Endothelial cell of umbilical vein (primary cell): ENCODE measurements around the gene GADD45GIP1.
"Not testable (repeated sequence)": the region's sequence is repeated elsewhere in the genome, so short reads cannot be mapped to it uniquely, and the experiment has no call there.

Experiments
- JUN ChIP-seq: IDR thresholded peaks from 2 replicates; pipeline ENCODE4 v1.6.1; 2011; ENCODE audit warnings: borderline replicate concordance, low read depth; ENCODE audit not compliant: insufficient read length, insufficient read depth
- POLR2A ChIP-seq: IDR thresholded peaks from 2 replicates; pipeline ENCODE4 v1.6.1; 2012; ENCODE audit warnings: low read depth, mild to moderate bottlenecking, control low read depth, low read length
- POLR2AphosphoS5 ChIP-seq: IDR thresholded peaks from 2 replicates; pipeline ENCODE4 v1.6.1; 2012; ENCODE audit warnings: low read depth, mild to moderate bottlenecking, control low read depth, low read length, moderate library complexity; ENCODE audit not compliant: insufficient read depth
- TF ChIP-seq, protein P1 (sequence below), 2 donors: IDR thresholded peaks; 1 replicate in 1 of 2; 2 replicates in 1 of 2; pipeline ENCODE4 v1.5.1; 2011; ENCODE audit warnings: low read length in 2 of 2, mild to moderate bottlenecking in 2 of 2, moderate library complexity in 2 of 2, control low read depth in 1 of 2, inconsistent platforms in 1 of 2, low read depth in 1 of 2; ENCODE audit not compliant: insufficient read depth in 1 of 2; ENCODE audit errors: extremely low read depth in 1 of 2

DNA sequence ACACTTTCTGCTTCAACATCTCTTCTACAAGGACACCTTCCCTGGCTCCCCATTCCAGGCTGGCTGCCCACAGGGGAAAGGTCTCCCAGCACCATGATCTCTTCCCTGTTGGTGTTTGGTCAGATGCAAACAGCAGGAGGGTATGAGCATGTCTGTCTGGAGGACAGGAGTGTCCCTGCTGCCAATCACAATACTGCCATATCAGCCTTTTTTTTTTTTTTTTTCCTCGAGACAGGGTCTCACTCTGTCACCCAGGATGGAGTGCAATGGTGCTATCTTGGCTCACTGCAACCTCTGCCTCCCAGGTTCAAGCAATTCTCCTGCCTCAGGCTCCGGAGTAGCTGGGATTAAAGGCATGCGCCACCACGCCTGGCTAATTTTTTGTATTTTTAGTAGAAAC is 41.2 kb downstream of the GADD45GIP1 start:
- not testable (repeated sequence) for TF ChIP-seq POLR2A, POLR2AphosphoS5, JUN
- TF ChIP-seq, protein P1, sequence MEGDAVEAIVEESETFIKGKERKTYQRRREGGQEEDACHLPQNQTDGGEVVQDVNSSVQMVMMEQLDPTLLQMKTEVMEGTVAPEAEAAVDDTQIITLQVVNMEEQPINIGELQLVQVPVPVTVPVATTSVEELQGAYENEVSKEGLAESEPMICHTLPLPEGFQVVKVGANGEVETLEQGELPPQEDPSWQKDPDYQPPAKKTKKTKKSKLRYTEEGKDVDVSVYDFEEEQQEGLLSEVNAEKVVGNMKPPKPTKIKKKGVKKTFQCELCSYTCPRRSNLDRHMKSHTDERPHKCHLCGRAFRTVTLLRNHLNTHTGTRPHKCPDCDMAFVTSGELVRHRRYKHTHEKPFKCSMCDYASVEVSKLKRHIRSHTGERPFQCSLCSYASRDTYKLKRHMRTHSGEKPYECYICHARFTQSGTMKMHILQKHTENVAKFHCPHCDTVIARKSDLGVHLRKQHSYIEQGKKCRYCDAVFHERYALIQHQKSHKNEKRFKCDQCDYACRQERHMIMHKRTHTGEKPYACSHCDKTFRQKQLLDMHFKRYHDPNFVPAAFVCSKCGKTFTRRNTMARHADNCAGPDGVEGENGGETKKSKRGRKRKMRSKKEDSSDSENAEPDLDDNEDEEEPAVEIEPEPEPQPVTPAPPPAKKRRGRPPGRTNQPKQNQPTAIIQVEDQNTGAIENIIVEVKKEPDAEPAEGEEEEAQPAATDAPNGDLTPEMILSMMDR (IDR thresholded peaks at IDR 0.05; ENCODE audit: extremely low read depth in 1 of 2, insufficient read depth in 1 of 2, low read depth in 1 of 2, low read length in 2 of 2): not testable (repeated sequence)
